Activated CD8-positive, alpha-beta memory T cell treated with anti-CD3 and anti-CD28 coated beads, Interleukin-2, amount 50 U/mL, for 24 hours (primary cell): ENCODE measurements around the gene ZBTB42.

Experiments used
- DNase-seq: peaks from one replicate; pipeline ENCODE4 v3.0.0-alpha.2; 2020; ENCODE audit errors: extremely low read depth

The ZBTB42 gene

GRCh38 chr14:104794993-104795780, 5.7 kb upstream of the ZBTB42 start, which contains the start of gene AKT1:
TSS of gene AKT1 (minus strand) at chr14:104795748. CDS start at chr14:104792643, 3,105 bp downstream.
- DNase-seq, result no peak

GRCh38 chr14:104795781-104796686, 4.9 kb upstream of the ZBTB42 start:
- DNase-seq, result no peak

- DNase-seq, result no peak
These were observed 4.2 kb upstream of the ZBTB42 start for GRCh38 chr14:104796687-104797081.

GRCh38 chr14:104797115-104798044, 3.5 kb upstream of the ZBTB42 start:
- no peak for DNase-seq

- DNase-seq, result no peak
These were observed 2.3 kb upstream of the ZBTB42 start for GRCh38 chr14:104798300-104799243.

GRCh38 chr14:104799244-104800014, 1.5 kb upstream of the ZBTB42 start:
- DNase-seq, result no peak

GRCh38 chr14:104800015-104800770, 708 bp upstream of the ZBTB42 start:
- DNase-seq, result no peak

GRCh38 chr14:104801520-104802393, 856 bp downstream of the ZBTB42 start:
- DNase-seq, result no peak

GRCh38 chr14:104802394-104803184, 1.7 kb downstream of the ZBTB42 start:
- DNase-seq, result no peak

GRCh38 chr14:104803280-104803911, 2.5 kb downstream of the ZBTB42 start:
- DNase-seq, result no peak

- DNase-seq, result no peak
These were observed 3.1 kb downstream of the ZBTB42 start for GRCh38 chr14:104803912-104804410.

GRCh38 chr14:104804481-104805325, 3.8 kb downstream of the ZBTB42 start:
- DNase-seq, result no peak

- no peak for DNase-seq
These were observed 4.4 kb downstream of the ZBTB42 start for GRCh38 chr14:104805326-104805678.

- no peak for DNase-seq
These were observed 5.2 kb downstream of the ZBTB42 start for GRCh38 chr14:104805941-104806624.
